ENCODE data around the gene LPCAT2. TPM values are rescaled to one million over a fixed set of nuclear protein-coding genes. Genes with fewer than 3 reads are reported as not detected.
A peak's percentile ranks its signal among the peaks of the same experiment; 100 is the strongest.

Gene LPCAT2
- polyA plus RNA-seq, 3 donors: 28.5 to 49.7 (median 47.1) TPM

GRCh38 chr16:55500530-55501011 lies 8.3 kb upstream of the LPCAT2 start:
- Histone ChIP-seq H3K4me1 (ENCODE audit: control insufficient read depth in 1 of 2, insufficient read depth in 2 of 2, low read length in 2 of 2) (peaks cover 10 to 17% of the 10 kb centered on the region in 2 donors), H2AFZ (ENCODE audit: insufficient read depth, low read depth, low read length, poor library complexity, severe bottlenecking) (peak overlapping the region; percentile 24), H3K36me3 (replicated peaks in 1 of 2; ENCODE audit: control insufficient read depth in 1 of 2, insufficient read depth in 2 of 2, low read length in 2 of 2) (no peaks in the 10 kb centered on the region), H3K27me3 (ENCODE audit: control insufficient read depth in 2 of 2, insufficient read depth in 2 of 2, low read length in 2 of 2) (peaks cover 0 to 3% of the 10 kb centered on the region in 2 donors), H3K9ac (ENCODE audit: insufficient read depth, low read length, poor library complexity, severe bottlenecking) (no peak overlapping the region), H4K20me1 (ENCODE audit: insufficient read depth, low read length) (no peaks in the 10 kb centered on the region), H3K9me3 (replicated peaks in 1 of 2; ENCODE audit: control insufficient read depth in 1 of 2, insufficient read depth in 1 of 2, low read length in 2 of 2) (no peaks in the 10 kb centered on the region), H3K4me2 (replicated peaks; ENCODE audit: extremely low read depth, low read length, poor library complexity, severe bottlenecking) (no peak overlapping the region), H3K4me3 (replicated peaks in 1 of 3; ENCODE audit: low read depth in 2 of 3, low read length in 3 of 3) (no peak overlapping the region), H3K27ac (ENCODE audit: low read depth in 1 of 2, low read length in 2 of 2) (no peak overlapping the region), H3K79me2 (ENCODE audit: insufficient read depth, low read length) (no peaks in the 10 kb centered on the region)
- peak overlapping the region in 1 of 2 donors; percentile 54 for H3K4me3 Mint-ChIP-seq
- peaks cover 0 to 5% (median 4%) of the 10 kb centered on the region in 3 donors for H3K27me3 Mint-ChIP-seq (ENCODE audit: low read depth in 3 of 3)
- peaks cover 0 to 4% (median 0%) of the 10 kb centered on the region in 7 donors for H3K9me3 Mint-ChIP-seq
- peak; percentile 37 to 53 (median 51) for DNase-seq
- peaks cover 18% of the 10 kb centered on the region for H3K4me1 Mint-ChIP-seq
- no peak for TF ChIP-seq CTCF (IDR thresholded peaks at IDR 0.05)
- WGBS (ENCODE audit: insufficient coverage): 0% methylated on average over 1 of the region's 3 CpGs
- H3K27ac Mint-ChIP-seq: peak overlapping the region in 5 of 7 donors; percentile 50 to 84 (median 74)
- intact Hi-C loops (cut with micrococcal nuclease): no loop called here
- H3K36me3 Mint-ChIP-seq: no peaks in the 10 kb centered on the region

- no peak overlapping the region for H3K27ac ChIP-seq (ENCODE audit: low read depth in 1 of 2, low read length in 2 of 2)
- H3K4me2 ChIP-seq (replicated peaks; ENCODE audit: extremely low read depth, low read length, poor library complexity, severe bottlenecking): no peak overlapping the region
- no peaks in the 10 kb centered on the region for H3K9me3 ChIP-seq (replicated peaks in 1 of 2; ENCODE audit: control insufficient read depth in 1 of 2, insufficient read depth in 1 of 2, low read length in 2 of 2)
- WGBS (ENCODE audit: insufficient coverage): 98% methylated on average over 6 of the region's 9 CpGs
- no peak overlapping the region for H3K9ac ChIP-seq (ENCODE audit: insufficient read depth, low read length, poor library complexity, severe bottlenecking)
- H3K4me1 Mint-ChIP-seq: peaks cover 24% of the 10 kb centered on the region
- H3K36me3 Mint-ChIP-seq: no peaks in the 10 kb centered on the region
- no peaks in the 10 kb centered on the region for H4K20me1 ChIP-seq (ENCODE audit: insufficient read depth, low read length)
- intact Hi-C loops (cut with micrococcal nuclease): no loop called here
- H3K4me1 ChIP-seq (ENCODE audit: control insufficient read depth in 1 of 2, insufficient read depth in 2 of 2, low read length in 2 of 2): peaks cover 10 to 17% of the 10 kb centered on the region in 2 donors
- no peak overlapping the region for H3K4me3 Mint-ChIP-seq
- no peaks in the 10 kb centered on the region for H3K79me2 ChIP-seq (ENCODE audit: insufficient read depth, low read length)
- no peak overlapping the region for H2AFZ ChIP-seq (ENCODE audit: insufficient read depth, low read depth, low read length, poor library complexity, severe bottlenecking)
- peaks cover 0 to 3% of the 10 kb centered on the region in 2 donors for H3K27me3 ChIP-seq (ENCODE audit: control insufficient read depth in 2 of 2, insufficient read depth in 2 of 2, low read length in 2 of 2)
- no peak for DNase-seq
- peak overlapping the region in 1 of 7 donors; percentile 28 for H3K27ac Mint-ChIP-seq
- no peak overlapping the region for H3K4me3 ChIP-seq (replicated peaks in 1 of 3; ENCODE audit: low read depth in 2 of 3, low read length in 3 of 3)
- H3K9me3 Mint-ChIP-seq: peaks cover 0 to 4% (median 0%) of the 10 kb centered on the region in 7 donors
- no peaks in the 10 kb centered on the region for H3K36me3 ChIP-seq (replicated peaks in 1 of 2; ENCODE audit: control insufficient read depth in 1 of 2, insufficient read depth in 2 of 2, low read length in 2 of 2)
- peaks cover 0 to 3% (median 3%) of the 10 kb centered on the region in 3 donors for H3K27me3 Mint-ChIP-seq (ENCODE audit: low read depth in 3 of 3)
- TF ChIP-seq CTCF (IDR thresholded peaks at IDR 0.05): peak; percentile 8
These were observed 7.1 kb upstream of the LPCAT2 start for GRCh38 chr16:55501549-55502322.
